ENCODE data around the gene RSRC1.
"Not testable (repeated sequence)": the region's sequence is repeated elsewhere in the genome, so short reads cannot be mapped to it uniquely, and the experiment has no call there.

The RSRC1 gene

GRCh38 chr3:158134363-158134762 lies 24.5 kb downstream of the RSRC1 start:
- DNase-seq, result no peak

DNA sequence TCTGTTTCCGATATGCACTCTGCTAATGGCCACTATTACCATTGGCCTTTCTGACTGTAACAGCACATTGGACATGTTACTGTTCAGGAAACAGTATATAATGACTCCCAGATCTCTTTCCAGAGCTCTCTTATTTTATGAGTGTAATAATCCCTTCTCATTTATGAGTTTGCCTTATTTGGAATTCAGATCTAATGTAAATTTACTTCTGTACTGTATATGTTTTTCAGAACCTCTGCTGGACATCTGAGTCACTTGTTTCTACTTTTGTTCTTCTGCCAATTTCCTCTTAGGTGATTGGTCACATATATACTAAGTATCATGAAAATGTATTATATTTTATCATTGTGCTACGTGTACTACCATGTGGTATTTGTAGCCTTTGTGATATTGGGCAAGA lies 30.5 kb downstream of the RSRC1 start:
- DNase-seq, result no peak

- DNase-seq, result no peak
Observed at GRCh38 chr3:158148218-158148617, 38.3 kb downstream of the RSRC1 start.

GRCh38 chr3:158152186-158152585 lies 42.3 kb downstream of the RSRC1 start:
- no peak for DNase-seq

DNA sequence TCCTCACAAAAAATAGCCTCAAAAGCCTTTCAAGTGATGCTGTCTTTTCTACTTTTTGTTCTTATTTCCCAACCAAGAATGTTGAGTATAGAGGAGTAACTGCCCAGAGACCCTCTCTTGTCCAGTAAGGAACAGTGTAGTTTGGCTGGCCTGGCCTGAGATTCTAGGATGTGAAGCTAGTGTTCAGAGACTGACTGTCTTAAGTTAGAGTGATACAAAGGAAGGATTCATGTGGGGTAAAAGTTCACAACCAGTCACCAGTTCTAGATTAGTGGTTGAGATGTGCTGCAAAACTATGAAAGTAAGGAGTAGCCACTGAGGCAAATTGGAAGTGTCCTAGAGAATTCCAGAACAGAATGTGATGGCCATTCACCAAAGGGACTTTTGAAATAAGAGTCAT lies 49.1 kb downstream of the RSRC1 start:
- no peak for DNase-seq

DNA sequence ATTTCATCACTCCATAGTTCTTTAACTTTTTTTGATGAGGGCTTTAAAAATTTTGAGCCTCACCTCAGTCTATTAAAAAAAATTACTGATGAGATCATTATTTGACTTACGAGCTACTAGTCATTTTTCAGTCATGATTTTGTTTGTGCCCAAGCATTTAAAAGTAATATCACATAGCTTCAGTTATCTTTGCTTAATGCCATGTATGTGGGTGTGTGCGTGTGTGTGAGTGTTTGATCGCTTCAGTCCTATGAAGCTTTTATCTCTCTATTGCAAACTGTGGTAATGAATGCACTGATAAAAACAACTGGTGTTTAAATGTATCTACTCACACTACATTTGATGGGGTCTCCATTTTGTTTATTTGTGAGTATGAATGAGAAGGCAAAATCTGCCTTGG lies 49.8 kb downstream of the RSRC1 start:
- DNase-seq, result no peak

DNA sequence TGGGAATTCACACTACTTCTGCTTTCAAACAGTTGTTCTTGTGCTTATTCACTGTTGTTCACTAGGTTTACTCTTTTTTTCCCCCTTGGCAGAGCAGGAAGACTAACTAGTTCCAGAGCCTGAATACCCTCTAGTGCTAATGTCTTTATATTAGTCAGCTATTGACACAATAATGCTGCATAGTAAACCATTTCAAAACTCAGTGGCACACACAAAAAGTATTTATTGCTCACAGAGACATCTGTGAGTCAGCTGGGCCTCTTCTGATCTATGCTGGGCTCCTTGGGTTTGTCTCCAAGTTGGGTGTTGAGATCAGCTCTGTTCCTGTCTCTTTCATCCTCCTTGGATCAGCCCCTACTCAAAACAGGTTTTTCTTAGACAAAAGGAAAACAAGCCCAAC lies 51.1 kb downstream of the RSRC1 start:
- no peak for DNase-seq

DNA sequence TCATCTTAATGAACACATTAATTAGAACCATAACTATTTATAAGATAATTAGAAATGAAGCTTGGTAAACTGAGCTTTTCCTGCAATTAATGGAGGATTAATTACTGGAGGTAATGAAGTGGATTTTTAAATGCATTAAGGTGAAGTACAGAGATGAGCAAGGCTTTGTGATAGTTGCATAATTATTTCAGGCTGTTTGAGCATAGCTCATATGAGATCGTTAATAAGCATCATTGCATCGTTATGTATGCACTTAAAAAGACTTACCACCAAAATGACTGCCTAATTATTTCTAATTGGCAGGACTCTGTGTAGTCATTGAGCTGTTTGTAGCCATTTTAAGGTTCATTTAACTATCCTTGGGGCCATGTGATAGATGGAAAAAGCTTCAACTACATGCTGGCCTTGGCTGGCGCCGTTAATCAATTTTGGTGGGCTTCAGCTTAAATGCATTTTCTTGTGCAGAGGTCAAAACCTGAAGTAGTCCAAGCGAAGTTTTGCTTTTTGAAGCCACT lies 55.3 kb downstream of the RSRC1 start:
- DNase-seq, result no peak

- DNase-seq, result no peak
Observed at GRCh38 chr3:158165730-158166129, 55.8 kb downstream of the RSRC1 start.

DNA sequence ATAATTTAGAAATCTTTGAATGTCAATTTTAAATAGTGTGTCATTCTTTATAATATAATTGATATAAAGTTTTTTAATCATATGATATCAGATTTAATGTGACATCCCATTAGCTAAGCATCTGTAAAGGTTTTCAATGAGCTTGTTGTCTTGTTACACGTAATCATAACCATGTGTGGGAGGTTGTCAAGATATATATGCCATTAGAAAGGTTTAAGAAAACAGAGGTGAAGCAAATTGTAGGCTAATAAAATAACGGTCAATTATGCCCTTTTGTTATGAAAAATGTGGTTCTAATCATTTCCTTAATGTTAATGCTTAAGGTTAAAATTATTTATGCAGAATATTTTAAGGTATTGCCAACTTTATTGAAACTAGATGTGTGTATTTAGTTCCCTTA lies 56.3 kb downstream of the RSRC1 start:
- DNase-seq, result no peak

DNA sequence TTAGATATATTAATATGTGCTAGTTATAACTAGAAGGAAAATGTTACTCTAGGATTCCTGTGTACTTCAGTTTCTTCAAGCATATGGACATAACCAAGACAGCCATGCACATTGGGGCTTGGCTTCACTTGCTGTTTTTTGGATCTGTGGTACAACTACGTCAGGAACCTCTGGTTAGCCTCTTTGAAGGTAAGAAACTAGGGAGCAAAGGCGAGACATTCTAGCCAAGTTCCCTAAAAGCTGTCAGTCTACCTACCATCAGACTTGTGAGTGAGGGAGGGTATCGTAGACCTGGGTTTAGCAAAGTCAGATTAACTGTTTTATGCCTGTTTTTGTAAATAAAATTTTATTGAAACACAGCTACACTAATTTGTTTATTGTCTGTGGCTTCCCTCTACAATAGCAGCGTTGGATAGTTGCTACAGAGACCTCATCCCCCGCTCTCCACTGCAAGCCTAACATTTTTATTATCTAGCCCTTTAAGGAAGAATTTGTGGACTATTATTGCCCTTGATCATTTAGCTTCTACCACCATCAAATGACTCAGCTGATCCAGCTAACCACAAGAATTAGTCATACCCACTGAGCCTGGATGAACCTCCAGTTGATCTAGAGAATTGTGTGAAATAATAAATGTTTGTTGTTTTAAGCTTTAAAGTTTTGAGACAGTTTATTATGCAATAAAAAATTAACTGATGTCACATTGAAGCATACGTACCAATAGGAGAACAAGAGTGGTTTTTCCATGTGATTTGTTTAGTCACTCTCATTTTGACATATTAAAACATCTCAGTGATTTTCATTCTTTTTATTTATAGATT lies 58.1 kb downstream of the RSRC1 start:
- no peak for DNase-seq

DNA sequence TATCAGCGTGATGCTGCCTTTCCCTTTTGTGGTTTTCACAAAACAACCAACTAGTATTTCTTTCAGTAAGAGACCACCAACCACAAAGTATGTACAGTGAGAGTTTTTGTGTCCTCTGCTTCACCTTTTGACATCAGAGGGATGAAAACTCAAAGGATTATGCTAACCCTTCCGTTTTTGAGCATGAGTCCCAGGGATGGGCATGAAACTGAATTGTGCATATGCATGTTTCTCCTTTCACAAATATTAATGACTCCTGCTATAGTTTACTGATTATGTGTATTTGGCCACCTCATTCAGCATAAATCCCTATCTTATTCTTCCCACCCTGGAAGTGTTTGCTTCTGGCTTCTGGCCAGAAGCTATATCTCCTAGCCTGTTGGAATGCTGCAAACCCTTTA lies 59.2 kb downstream of the RSRC1 start:
- DNase-seq, result no peak

DNA sequence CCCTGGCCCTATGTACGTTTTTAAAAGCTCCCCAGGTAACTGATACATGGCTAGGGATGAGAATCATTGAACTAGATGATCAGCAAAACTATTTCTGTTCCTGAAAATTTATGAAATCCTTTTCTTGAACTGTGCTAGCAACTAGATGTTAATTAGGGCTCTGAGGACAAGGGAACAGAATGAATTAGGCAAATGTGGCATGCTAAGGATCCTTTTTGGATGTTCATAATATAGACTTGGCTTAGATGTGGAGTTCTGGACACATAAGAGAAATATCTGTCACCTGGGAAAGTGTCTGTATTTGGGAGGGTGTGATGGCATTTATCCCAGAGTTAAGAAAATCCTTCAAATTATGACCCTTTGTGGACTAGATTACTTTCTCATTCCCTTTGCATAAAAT lies 71.2 kb downstream of the RSRC1 start:
- DNase-seq, result no peak

GRCh38 chr3:158185711-158186110 lies 75.8 kb downstream of the RSRC1 start:
- no peak for DNase-seq

- DNase-seq, result no peak
Observed at GRCh38 chr3:158200955-158201354, 91.1 kb downstream of the RSRC1 start.

- no peak for DNase-seq
Observed at GRCh38 chr3:158205324-158205723, 95.4 kb downstream of the RSRC1 start.

DNA sequence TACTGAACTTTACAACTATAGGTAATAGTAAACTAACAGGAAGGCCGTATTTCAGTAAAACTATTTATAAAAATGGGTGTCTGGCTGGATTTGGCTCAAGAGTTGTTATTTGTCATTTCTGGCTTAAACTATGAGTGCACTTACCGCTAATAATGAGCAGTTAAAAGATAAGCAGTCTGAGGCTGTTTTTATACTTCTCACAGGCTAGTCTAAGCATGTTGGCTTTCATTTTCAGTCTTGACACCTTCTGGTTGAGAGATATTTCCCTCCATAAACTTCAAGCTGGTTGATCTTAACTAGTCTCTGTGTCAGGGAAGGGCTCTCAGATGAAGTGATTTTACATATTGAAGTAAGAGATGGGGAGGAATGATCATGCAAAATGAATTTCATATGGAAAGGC lies 96.1 kb downstream of the RSRC1 start:
- DNase-seq, result no peak

DNA sequence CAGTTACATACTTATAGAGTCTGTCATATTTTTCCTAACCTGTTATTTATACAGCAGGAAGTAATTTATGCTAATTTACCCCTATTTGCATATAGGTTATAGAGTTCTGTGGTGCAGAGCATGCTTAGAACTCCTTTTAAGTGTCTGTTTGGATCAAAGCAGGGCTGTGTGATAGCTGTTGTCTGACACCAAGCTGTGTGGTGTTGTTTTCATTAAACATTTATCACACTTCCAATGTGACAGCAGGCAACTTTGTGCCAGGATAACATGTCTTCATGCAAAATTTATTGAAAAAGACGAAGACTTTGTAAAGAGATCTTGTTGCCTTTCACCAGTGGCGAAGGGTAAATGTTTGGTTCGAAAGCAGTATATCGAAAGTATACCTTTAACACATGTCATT lies 100.2 kb downstream of the RSRC1 start:
- no peak for DNase-seq

GRCh38 chr3:158213461-158213860 lies 103.6 kb downstream of the RSRC1 start:
- DNase-seq, result no peak

GRCh38 chr3:158217992-158218391 lies 108.1 kb downstream of the RSRC1 start:
- DNase-seq, result no peak

DNA sequence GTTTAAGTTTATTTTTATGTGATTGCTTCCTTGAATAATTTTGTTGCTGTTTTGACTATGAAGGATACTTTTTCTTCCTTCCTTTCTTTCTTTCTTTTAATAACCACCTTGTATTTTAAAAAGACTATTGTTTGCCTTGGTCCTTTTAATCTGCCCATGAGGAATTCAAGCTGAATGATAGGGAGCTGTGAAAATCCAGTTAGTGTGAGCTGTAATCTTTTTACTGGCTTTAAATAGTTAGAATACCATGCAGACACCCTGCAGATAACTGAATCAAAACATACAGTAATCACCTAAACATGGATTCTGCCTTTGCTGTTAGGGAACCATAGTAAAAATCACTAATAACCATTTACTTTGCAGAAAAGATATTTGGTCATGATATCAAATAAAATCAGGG lies 110.7 kb downstream of the RSRC1 start:
- no peak for DNase-seq

DNA sequence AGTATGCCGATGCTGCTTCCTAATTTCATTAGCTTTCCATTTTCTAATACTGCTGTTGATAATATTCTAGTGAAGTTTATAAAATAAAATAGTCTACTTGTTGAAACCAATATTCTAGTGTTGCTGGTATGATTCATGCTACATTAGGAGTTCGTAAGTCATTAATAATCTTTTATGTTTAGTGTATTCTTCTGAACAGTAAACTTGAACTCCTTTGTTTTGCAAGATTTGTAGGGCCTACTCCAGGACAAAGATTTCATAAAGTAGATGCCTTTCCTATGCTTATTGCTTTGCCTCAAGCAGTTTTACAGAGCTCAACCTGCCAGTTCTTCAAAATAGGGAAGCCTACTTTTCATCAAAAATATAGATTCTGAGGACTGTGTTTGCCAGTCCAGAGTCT lies 111.5 kb downstream of the RSRC1 start:
- DNase-seq, result no peak

- no peak for DNase-seq
Observed at GRCh38 chr3:158226429-158226828, 116.5 kb downstream of the RSRC1 start.

GRCh38 chr3:158228942-158229341 lies 119.1 kb downstream of the RSRC1 start:
- not testable (repeated sequence) for DNase-seq

DNA sequence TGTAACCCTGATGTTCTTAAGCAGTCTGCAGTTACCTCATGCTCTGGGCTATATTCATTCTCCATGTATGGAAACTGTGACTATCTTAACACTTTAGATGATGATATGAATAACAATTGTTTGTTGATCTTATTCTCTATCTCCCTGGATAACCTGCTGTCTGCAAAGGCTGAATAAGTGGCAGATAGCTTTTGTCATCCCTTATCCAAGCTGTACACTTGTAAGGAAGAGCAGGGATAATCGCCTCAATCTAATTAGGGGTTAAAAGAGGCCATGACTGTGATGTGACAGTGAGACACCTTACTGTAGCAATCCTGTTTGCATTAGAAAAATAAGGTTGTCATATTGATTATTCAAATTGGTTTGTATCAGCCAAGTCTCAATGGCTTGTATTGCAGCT lies 123.9 kb downstream of the RSRC1 start:
- no peak for DNase-seq
